ENCODE measurements around the gene BRCC3. TPM values are rescaled to one million over a fixed set of nuclear protein-coding genes. Genes with fewer than 3 reads are reported as not detected.

Gene BRCC3
- 8.5 and 9.4 TPM in 2 replicates for total RNA-seq

DNA sequence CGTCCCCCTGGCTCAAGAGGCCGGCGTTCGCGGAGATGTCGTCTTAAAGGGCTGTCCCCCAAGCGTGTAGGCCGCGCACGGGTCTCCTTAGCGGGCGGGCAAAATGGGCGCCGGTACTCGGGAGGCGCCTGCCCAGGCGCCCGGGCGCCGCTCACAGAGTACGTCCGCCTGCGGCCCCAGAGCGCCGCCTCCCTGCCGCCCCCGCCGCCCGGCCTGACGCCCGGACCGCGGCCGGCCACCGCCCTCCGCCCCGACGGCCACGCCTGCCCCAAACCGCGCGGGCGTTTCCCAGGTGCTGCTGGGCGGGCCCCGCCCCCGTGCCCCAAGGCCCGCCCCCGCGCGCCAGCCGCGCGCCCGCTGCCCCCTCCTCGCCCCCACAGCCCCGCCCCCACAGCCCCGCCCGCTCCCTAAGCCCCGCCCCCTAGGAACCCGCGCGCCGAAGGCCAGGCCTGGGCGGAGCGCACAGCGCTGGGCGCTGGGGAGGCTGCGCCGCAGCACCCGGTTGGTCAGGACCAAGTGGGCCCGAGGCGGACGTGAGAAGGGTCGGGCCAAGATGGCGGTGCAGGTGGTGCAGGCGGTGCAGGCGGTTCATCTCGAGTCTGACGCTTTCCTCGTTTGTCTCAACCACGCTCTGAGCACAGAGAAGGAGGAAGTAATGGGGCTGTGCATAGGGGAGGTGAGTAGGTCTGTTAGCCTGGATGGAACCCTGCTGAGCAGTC, at the start of gene BRCC3, which contains the start of the genes CMC4 and MTCP1:
Gene BRCC3, plus strand, starts transcription at position 534 of the 719 bp plus-strand sequence. Its CDS starts 20 bp downstream, at position 554.
Gene CMC4, minus strand, starts transcription at position 162 of the 719 bp plus-strand sequence. CDS start 7,113 bp downstream, outside the sequence.
Gene MTCP1, minus strand, starts transcription at position 162 of the 719 bp plus-strand sequence. CDS start 5,126 bp downstream, outside the sequence.
- DNase-seq (ENCODE audit: low read depth in 2 of 2): peak; percentile 84 to 88

DNA sequence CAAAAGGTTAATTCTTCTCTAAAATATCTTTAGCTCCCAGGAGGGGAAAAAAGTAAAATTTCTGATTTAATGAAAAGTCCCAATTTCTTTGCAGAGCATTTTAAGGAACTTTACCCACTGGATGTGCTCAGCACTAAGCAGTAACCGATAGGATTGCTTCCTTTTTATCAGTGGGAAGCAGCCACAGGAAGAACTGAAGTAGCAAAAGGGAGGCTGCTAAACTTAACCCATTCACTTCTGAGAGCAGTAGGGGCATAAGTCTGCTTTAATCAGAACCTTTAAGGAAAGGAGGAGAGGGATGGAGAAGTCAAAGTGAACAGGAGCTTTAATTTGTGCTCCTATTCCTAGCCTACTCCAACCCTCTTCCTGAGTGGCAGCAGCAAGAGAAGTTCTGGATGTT, 48.7 kb upstream of the BRCC3 start, which contains the start of gene F8:
Gene F8, minus strand, starts transcription at position 139 of the 400 bp plus-strand sequence. CDS start 171 bp downstream, outside the sequence.
- DNase-seq (ENCODE audit: low read depth in 2 of 2): no peak

DNA sequence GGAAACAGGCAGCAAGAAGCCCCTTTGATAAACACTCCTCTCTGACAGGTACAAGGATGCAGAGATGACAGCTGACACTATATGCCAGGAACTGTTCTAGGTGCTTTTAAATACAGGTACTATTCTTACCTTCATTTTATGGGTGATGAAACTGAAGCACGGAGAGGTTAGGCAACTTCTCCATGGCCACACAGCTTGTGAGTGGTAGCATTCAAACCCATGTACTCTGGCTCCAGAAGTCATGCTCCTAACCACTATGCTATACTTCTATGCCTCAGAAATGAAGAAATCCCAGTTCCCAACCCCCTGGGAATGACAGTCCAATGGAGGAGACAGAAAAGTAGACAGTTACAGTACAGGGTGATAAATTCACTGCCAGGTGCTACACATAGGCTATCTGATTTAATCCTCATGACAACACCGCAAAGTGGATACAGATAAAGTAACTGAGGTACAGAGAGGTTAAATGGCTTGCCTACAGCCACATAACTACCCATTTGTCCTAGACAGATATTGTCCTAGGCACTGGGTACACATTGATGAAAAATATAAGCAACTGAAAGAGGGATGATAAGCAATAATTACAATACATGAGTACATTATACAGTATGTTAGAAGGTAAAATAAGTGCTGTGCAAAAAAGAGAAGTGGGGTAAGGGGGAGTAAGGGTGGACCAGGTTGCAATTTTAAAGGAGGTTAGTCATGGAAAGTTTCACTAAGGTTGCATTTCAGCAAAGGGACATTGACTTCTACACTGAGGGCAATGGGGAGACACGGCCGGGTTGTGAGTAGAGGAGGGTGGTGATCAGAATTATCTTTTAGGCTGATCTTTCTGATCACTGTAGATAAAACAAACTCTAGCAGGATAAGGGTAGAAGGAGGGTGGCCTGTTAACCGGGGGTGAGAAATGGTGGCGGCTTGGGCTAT, 47.1 kb upstream of the BRCC3 start:
- DNase-seq (ENCODE audit: low read depth in 2 of 2): no peak

GRCh38 chrX:155026420-155026726, 44.9 kb upstream of the BRCC3 start:
- no peak for DNase-seq (ENCODE audit: low read depth in 2 of 2)

DNA sequence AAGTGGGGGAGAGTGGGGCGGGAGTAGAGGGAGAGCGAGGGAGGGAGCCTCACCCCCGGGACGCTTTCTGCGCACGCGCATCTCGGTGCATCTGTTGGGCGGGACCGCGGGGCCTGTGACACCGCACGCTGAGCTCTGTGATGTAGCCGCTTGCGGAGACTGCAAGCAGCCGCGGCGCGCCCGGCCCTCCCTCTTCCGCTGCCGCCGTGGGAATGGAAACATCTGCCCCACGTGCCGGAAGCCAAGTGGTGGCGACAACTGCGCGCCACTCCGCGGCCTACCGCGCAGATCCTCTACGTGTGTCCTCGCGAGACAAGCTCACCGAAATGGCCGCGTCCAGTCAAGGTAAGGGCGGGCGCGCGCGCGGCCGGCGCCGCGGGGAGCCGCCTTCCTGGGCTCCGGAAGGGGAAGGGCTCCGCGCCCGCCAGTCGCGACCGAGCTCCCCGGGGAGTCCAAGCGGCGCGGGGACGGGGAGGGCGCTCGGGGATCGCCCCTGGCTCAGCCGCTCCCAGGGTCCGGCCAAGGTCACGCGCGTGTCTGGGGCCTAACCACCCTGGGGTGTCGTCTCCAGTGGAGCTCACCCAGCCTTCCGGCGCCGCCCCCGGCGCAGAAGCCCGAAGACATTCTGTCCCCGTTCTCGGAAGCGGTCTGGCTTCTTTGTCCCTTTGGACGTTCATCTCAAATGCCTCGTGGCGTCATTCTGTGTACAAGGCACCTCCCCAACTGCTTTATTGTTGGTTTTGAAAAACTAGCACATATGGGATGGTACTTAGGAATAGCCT, 44.4 kb upstream of the BRCC3 start, which contains the start of gene FUNDC2:
Gene FUNDC2, plus strand, starts transcription at position 118 of the 782 bp plus-strand sequence. Its CDS starts 95 bp downstream, at position 213.
- DNase-seq (ENCODE audit: low read depth in 2 of 2): peak; percentile 96 to 98

DNA sequence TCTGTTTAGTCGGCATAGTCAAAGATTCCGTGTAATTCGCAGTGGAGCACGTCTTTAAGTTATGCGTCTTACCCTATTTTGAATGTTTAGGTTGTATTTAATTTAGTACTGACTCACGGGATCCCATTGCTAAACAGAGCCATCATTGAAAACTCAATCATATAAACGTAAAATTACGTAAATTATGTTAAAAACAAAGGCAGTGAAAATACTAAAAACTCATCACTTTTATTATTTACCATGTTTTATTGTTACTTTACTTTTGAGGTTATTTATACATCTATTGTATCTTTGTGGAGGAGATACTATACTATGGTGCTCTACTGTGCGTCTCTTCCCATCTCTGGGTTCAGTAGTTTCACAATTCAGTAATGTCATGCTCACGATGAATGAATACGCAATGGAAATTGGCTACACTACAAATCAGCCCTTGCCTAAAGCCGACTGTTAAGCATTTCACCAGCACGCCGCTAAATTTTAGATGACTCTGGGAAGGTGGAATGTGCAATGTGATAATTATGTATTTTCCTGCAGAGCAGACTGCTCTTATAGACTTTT, 43.7 kb upstream of the BRCC3 start:
- peak; percentile 59 to 91 for DNase-seq (ENCODE audit: low read depth in 2 of 2)

GRCh38 chrX:155028129-155028528, 43.2 kb upstream of the BRCC3 start:
- peak in 1 of 2 donors; percentile 40 for DNase-seq (ENCODE audit: low read depth in 2 of 2)

DNA sequence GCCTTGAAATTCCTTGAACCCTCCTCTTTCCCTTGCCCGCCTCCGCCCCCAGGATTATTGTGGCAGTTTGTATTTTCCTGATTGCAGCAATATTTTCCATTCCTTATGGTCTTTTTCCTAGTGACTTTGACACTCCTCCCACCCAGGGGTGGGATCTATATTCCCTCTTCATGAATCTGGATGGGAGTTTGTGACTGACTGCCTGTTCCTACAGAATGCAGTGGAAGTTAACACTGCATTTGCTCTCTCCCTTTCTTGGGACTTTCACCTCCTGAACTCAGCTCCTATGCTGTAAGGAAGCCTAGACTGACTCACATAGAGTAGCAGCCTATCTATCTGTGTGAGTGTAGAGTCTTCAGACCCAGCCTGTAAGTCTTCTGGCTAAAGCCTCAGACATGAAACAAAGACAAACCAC, 42.4 kb upstream of the BRCC3 start:
- peak; percentile 7 to 33 for DNase-seq (ENCODE audit: low read depth in 2 of 2)

DNA sequence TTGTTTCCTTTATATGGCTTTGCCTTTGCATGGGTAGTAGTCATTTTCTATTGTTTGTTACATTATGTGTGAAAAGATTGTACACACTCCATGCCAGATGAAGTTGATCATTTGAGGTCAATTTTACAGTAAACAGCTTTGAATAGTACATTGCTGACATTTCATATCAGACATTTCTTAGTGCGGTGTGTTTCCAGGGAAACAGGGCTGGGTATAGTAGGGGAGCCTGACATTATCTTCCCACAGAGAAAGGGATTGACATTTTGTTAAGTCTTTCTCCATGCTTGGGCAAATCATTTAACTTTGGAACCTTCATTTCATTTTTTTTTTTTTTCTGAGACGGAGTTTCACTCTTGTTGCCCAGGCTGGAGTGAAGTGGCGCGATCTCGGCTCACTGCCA, 39.7 kb upstream of the BRCC3 start:
- peak in 1 of 2 donors; percentile 31 for DNase-seq (ENCODE audit: low read depth in 2 of 2)

- DNase-seq (ENCODE audit: low read depth in 2 of 2): no peak
These were observed 35.6 kb upstream of the BRCC3 start for GRCh38 chrX:155035688-155036087.

GRCh38 chrX:155046129-155046810, 25.0 kb upstream of the BRCC3 start:
- no peak for DNase-seq (ENCODE audit: low read depth in 2 of 2)

- no peak for DNase-seq (ENCODE audit: low read depth in 2 of 2)
These were observed 24.3 kb upstream of the BRCC3 start for GRCh38 chrX:155046811-155047528.

DNA sequence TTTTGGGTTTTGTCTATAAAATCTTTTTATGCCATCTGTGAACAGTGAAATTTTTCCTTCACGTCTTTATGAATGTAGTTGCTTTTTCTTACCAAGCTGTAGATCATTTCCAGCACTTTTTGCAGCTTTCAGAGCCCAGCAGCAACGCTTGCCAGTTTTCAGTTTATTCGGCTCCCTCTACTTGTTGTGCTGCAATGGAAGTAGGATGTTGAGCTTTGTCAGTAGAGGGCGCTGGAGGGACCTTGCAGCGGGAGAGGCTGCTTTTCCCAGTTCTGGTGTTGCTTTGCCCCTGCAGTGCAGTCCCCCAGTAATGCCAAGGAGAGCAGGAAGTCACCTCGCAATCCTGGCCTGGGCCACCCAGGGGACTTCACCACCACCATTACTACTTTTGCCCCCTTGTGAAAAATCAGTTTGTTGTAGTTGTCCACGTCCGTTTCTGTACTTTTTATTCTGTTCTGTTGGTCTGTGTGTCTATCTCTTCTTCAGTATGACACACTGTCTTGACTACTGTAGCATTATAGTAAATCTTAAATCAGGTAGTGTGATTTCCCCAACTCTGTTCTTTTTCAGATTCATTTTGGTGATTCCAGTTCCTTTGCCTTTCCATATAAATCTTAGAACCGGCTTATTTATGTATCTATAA, 22.2 kb upstream of the BRCC3 start:
- peak; percentile 63 to 76 for DNase-seq (ENCODE audit: low read depth in 2 of 2)

- no peak for DNase-seq (ENCODE audit: low read depth in 2 of 2)
These were observed 18.4 kb upstream of the BRCC3 start for GRCh38 chrX:155052738-155053498.

GRCh38 chrX:155053656-155054055, 17.7 kb upstream of the BRCC3 start:
- DNase-seq (ENCODE audit: low read depth in 2 of 2): no peak

- DNase-seq (ENCODE audit: low read depth in 2 of 2): no peak
These were observed 17.1 kb upstream of the BRCC3 start for GRCh38 chrX:155054255-155054654.

- DNase-seq (ENCODE audit: low read depth in 2 of 2): no peak
These were observed 15.8 kb upstream of the BRCC3 start for GRCh38 chrX:155055494-155055893.

DNA sequence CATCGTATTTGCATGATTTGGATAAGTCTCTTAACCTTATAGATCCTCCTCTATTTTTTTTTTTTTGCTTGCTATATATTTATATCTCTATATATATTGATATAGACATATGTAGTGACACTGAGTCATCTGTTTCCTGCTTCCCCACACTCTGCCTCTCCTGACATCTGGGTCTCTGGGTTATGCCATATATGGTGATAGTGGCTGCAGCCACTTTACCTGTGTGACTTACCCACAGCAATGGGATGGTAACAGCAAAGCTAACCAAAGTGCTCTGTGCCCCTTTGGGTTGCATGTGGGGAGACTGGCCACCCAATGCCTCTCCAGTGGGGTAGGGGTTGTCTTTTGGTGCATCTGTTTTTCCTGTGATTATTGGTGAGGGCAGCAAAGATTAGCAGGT, 14.8 kb upstream of the BRCC3 start:
- DNase-seq (ENCODE audit: low read depth in 2 of 2): no peak

Data from lung microvascular endothelial cell (primary cell).